ENCODE data around the gene ACAP3. TPM values are rescaled to one million over a fixed set of nuclear protein-coding genes. Genes with fewer than 3 reads are reported as not detected.

ACAP3 gene
- total RNA-seq, 1 donor from 2014 or later, result 50.6 TPM

GRCh38 chr1:1283821-1284220 lies 23.9 kb downstream of the ACAP3 start:
- Histone ChIP-seq H3K27ac (no peak overlapping the region), H3K36me3 (no peaks in the 10 kb centered on the region), H3K9me3 (no peaks in the 10 kb centered on the region), H3K4me3 (no peak overlapping the region), H3K4me1 (peaks cover 5% of the 10 kb centered on the region), H3K27me3 (ENCODE audit: low read depth) (peaks cover 29% of the 10 kb centered on the region)
- no peak for ATAC-seq
- intact Hi-C loops (cut with DNase I), result no loop called here
- no peak for TF ChIP-seq CTCF (IDR thresholded peaks at IDR 0.05)
- no peak for DNase-seq

- H3K9me3 ChIP-seq, result no peaks in the 10 kb centered on the region
- H3K4me1 ChIP-seq, result peaks cover 5% of the 10 kb centered on the region
- no peak overlapping the region for H3K27ac ChIP-seq
- H3K4me3 ChIP-seq, result no peak overlapping the region
- ATAC-seq, result no peak
- no peak for TF ChIP-seq CTCF (IDR thresholded peaks at IDR 0.05)
- intact Hi-C loops (cut with DNase I), result no loop called here
- H3K36me3 ChIP-seq, result no peaks in the 10 kb centered on the region
- peaks cover 29% of the 10 kb centered on the region for H3K27me3 ChIP-seq (ENCODE audit: low read depth)
- no peak for DNase-seq
These were observed 24.7 kb downstream of the ACAP3 start for GRCh38 chr1:1282998-1283397.

GRCh38 chr1:1281533-1282321 lies 26.0 kb downstream of the ACAP3 start:
- intact Hi-C loops (cut with DNase I), result no loop called here

GRCh38 chr1:1280782-1281481 lies 26.8 kb downstream of the ACAP3 start:
- intact Hi-C loops (cut with DNase I), result no loop called here
- TF ChIP-seq CTCF (IDR thresholded peaks at IDR 0.05), result no peak
- H3K9me3 ChIP-seq, result no peaks in the 10 kb centered on the region
- no peak overlapping the region for H3K4me3 ChIP-seq
- no peak for ATAC-seq
- H3K27me3 ChIP-seq (ENCODE audit: low read depth), result peaks cover 11% of the 10 kb centered on the region
- no peak overlapping the region for H3K27ac ChIP-seq
- DNase-seq, result no peak
- H3K36me3 ChIP-seq, result no peaks in the 10 kb centered on the region
- H3K4me1 ChIP-seq, result peaks cover 5% of the 10 kb centered on the region

More at GRCh38 chr1:1281533-1282321, 26.0 kb downstream of the ACAP3 start:
- no peak for TF ChIP-seq CTCF (IDR thresholded peaks at IDR 0.05)
- H3K27me3 ChIP-seq (ENCODE audit: low read depth), result peaks cover 19% of the 10 kb centered on the region
- no peak overlapping the region for H3K27ac ChIP-seq
- peak; percentile 84 for DNase-seq
- H3K9me3 ChIP-seq, result no peaks in the 10 kb centered on the region
- H3K4me3 ChIP-seq, result no peak overlapping the region
- H3K4me1 ChIP-seq, result peaks cover 5% of the 10 kb centered on the region
- ATAC-seq, result peak; percentile 75 to 81
- H3K36me3 ChIP-seq, result no peaks in the 10 kb centered on the region

DNA sequence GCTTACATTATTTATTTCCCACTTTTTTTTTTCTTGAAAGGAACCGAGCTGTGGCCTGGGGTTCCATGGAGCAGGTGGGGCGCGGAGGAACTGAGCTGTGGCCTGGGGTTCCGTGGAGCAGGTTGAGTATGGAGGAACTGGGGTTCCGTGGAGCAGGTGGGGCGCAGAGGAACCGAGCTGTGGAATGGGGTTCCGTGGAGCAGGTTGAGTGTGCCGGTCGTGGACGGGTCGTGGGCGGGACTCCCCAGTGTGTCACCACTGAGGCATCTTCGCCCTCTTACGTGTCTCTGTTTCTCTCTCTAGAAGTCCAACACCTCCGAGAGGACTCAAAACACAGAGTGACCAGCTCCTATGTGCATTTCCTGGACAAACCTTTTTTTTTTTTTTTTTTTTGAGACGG lies 28.7 kb downstream of the ACAP3 start:
- intact Hi-C loops (cut with DNase I), result no loop called here
- Histone ChIP-seq H3K27me3 (ENCODE audit: low read depth) (no peaks in the 10 kb centered on the region), H3K9me3 (no peaks in the 10 kb centered on the region), H3K4me1 (peaks cover 13% of the 10 kb centered on the region), H3K27ac (no peak overlapping the region), H3K4me3 (no peak overlapping the region), H3K36me3 (no peaks in the 10 kb centered on the region)
- DNase-seq, result no peak
- no peak for TF ChIP-seq CTCF (IDR thresholded peaks at IDR 0.05)
- no peak for ATAC-seq

Data from lower lobe of right lung (tissue), 2 donors.